ACC112 (cell line): ENCODE measurements around the gene TERT.

ENCODE experiments used
- H2AFZ ChIP-seq: fragments of 200-600 bp; sonication (generic); one replicate; pipeline ENCODE4 v1.6.0; 2017; ENCODE audit warnings: antibody characterized with exemption, low read length; ENCODE audit not compliant: unreplicated experiment
- H3K27ac ChIP-seq: fragments of 200-600 bp; sonication (generic); 2 replicates; pipeline ENCODE4 v1.5.1; 2014; ENCODE audit warnings: low read depth, mild to moderate bottlenecking, antibody characterized with exemption, low read length, moderate library complexity
- H3K27me3 ChIP-seq: fragments of 200-600 bp; sonication (generic); 2 replicates; pipeline ENCODE4 v1.6.1; 2014; ENCODE audit warnings: mild to moderate bottlenecking, antibody characterized with exemption, low read length, moderate library complexity, mixed read lengths; ENCODE audit not compliant: insufficient read depth
- H3K36me3 ChIP-seq: fragments of 200-600 bp; sonication (generic); 2 replicates; pipeline ENCODE4 v1.6.1; 2016; ENCODE audit warnings: mild to moderate bottlenecking, antibody characterized with exemption, low read length, moderate library complexity, mixed read lengths; ENCODE audit not compliant: insufficient read depth
- H3K4me1 ChIP-seq: fragments of 200-600 bp; sonication (generic); one replicate; pipeline ENCODE4 v1.6.1; 2016; ENCODE audit warnings: low read length, mixed read lengths; ENCODE audit not compliant: insufficient read depth, unreplicated experiment, control insufficient read depth
- H3K4me3 ChIP-seq: fragments of 200-600 bp; sonication (generic); 2 replicates; pipeline ENCODE4 v1.5.1; 2014; ENCODE audit warnings: mild to moderate bottlenecking, low read depth, low read length
- H3K79me2 ChIP-seq: fragments of 200-600 bp; sonication (generic); one replicate; pipeline ENCODE4 v1.6.0; 2016; ENCODE audit warnings: low read length; ENCODE audit not compliant: control insufficient read depth, unreplicated experiment, insufficient read depth

TERT gene

DNA sequence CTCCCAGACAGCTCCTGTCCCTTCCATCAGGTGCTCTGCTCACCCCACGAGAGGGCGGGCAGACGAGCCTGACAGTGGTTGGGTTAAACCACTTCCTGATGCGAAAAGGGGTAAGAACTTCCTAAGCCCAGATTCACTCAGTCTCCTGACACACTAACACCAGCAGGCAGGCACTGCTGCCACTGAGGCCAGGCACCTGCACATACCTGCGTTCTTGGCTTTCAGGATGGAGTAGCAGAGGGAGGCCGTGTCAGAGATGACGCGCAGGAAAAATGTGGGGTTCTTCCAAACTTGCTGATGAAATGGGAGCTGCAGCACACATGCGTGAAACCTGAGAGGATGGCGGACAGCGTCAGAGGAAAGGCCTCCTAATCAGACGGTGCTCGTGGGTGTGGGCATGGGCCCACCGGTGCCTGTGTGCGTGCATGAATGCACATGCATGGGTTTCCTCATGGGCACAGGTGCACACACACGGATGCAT is 39.7 kb downstream of the TERT start:
- Histone ChIP-seq H3K36me3 (no peaks in the 10 kb centered on the region), H3K27ac (no peak overlapping the region), H3K79me2 (no peaks in the 10 kb centered on the region), H3K4me3 (no peak overlapping the region), H2AFZ (no peak overlapping the region), H3K4me1 (no peaks in the 10 kb centered on the region), H3K27me3 (peaks cover 17% of the 10 kb centered on the region; the same call in 1 of the 2 replicates)

DNA sequence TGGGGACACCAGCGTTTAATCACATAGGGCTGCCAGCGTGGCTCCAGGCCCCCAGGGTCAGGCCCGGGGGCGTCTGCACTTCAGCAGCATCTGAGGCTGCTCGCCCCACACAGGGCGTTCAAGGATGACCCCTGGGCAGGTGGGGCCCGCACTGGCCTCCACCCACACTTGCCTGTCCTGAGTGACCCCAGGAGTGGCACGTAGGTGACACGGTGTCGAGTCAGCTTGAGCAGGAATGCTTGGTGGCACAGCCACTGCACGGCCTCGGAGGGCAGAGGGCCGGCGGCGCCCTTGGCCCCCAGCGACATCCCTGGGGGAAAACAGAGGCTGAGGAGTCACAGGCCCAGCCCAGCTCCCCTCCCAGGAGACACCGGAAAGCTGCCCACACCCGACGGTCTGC is 40.7 kb downstream of the TERT start:
- Histone ChIP-seq H3K79me2 (no peaks in the 10 kb centered on the region), H3K27ac (no peak overlapping the region), H3K4me3 (no peak overlapping the region), H3K36me3 (no peaks in the 10 kb centered on the region), H3K27me3 (peaks cover 27% of the 10 kb centered on the region; the same call in 1 of the 2 replicates), H3K4me1 (no peaks in the 10 kb centered on the region), H2AFZ (no peak overlapping the region)

DNA sequence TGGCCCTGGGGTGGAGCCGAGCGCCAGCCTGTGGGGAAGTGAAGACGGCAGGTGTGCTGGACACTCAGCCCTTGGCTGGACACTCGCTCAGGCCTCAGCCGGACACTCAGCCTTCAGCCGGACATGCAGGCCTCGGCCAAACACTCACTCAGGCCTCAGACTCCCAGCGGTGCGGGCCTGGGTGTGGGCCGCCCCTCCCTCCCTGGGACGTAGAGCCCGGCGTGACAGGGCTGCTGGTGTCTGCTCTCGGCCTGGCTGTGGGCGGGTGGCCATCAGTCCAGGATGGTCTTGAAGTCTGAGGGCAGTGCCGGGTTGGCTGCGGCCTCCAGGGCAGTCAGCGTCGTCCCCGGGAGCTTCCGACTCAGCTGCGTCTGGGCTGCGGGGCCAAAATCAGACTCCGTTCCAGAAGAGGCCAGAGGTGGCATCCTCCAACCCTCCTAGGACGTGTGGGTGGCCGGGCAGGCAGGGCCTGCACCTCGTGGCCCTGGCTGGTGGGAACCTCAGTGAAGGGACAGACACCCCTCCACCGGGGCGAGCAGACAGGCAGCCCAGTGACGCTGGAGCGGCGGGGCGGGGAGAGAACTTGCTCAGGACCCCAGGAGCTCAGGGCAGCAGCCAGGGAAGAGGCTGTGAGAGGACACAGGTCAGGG is 41.3 kb downstream of the TERT start:
- Histone ChIP-seq H2AFZ (no peak overlapping the region), H3K36me3 (no peaks in the 10 kb centered on the region), H3K27me3 (peaks cover 31% of the 10 kb centered on the region; the same call in 1 of the 2 replicates), H3K4me3 (no peak overlapping the region), H3K79me2 (no peaks in the 10 kb centered on the region), H3K27ac (no peak overlapping the region), H3K4me1 (no peaks in the 10 kb centered on the region)

DNA sequence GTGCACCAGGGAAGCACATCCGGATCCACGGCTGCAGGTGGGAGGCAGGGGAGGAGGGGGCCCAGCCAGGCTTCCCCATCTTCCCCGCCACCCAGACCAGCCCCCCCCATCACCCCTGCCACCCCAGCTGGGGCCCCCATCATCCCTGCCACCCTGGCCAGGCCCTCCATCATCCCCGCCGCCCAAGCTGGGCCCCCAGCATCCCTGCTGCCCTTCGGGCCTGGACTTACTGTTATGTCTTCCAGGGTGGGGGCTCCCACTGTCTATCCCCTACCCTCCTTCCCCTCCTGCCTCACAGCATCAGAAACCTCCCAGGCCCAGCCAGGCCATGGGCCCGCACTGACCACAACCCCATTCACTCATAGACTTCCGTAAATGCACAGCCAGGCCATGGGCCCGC is 42.2 kb downstream of the TERT start:
- no peaks in the 10 kb centered on the region for H3K4me1 ChIP-seq
- H3K27ac ChIP-seq, result no peak overlapping the region
- no peak overlapping the region for H3K4me3 ChIP-seq
- peaks cover 35% of the 10 kb centered on the region; the same call in 1 of the 2 replicates for H3K27me3 ChIP-seq
- no peaks in the 10 kb centered on the region for H3K79me2 ChIP-seq
- no peaks in the 10 kb centered on the region for H3K36me3 ChIP-seq
- no peak overlapping the region for H2AFZ ChIP-seq

DNA sequence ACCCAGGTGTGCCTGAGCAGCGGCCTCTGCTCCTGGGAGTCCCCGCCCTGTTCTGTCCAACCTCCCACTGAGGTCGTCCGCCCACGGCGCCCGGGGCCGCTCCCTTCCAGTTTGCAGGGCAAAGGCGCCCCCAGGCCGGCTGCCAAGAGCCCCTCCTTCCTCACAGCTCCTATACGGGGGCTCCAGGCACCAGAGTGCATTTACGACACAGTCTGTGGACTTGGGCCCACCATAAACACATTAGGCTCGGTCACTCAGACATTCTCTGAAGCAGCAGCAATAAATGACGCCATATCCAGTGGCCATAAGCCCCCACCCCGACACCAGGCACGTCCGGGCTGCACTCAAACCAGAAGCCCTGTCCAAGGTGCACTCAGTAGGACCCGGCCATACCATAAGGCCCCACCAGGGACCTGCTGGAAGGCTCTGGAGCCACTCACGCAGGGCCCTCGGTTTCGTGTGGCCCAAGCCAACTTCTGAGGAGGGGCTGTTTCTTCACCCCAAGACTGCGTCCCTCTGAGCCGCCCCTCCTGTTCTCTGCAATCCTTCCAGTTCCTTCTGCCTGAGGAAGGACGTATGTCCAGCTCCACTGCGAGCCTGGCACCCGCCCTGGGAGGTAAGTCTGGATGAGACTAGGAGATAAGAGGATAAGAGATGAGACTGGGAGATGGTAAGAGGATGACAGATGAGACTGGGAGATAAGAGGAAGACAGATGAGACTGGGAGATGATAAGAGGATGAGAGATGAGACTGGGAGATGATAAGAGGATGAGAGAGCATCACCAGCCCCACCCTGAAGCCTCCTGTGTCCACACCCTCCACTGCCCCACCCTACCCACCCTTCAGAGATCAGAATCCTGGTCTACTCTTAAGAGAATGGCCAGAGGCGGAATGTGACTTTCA is 42.9 kb downstream of the TERT start:
- H3K27me3 ChIP-seq, result peaks cover 43% of the 10 kb centered on the region; the same call in 1 of the 2 replicates
- H3K4me3 ChIP-seq, result no peak overlapping the region
- H3K4me1 ChIP-seq, result no peaks in the 10 kb centered on the region
- no peak overlapping the region for H2AFZ ChIP-seq
- H3K79me2 ChIP-seq, result no peaks in the 10 kb centered on the region
- no peak overlapping the region for H3K27ac ChIP-seq
- no peaks in the 10 kb centered on the region for H3K36me3 ChIP-seq

DNA sequence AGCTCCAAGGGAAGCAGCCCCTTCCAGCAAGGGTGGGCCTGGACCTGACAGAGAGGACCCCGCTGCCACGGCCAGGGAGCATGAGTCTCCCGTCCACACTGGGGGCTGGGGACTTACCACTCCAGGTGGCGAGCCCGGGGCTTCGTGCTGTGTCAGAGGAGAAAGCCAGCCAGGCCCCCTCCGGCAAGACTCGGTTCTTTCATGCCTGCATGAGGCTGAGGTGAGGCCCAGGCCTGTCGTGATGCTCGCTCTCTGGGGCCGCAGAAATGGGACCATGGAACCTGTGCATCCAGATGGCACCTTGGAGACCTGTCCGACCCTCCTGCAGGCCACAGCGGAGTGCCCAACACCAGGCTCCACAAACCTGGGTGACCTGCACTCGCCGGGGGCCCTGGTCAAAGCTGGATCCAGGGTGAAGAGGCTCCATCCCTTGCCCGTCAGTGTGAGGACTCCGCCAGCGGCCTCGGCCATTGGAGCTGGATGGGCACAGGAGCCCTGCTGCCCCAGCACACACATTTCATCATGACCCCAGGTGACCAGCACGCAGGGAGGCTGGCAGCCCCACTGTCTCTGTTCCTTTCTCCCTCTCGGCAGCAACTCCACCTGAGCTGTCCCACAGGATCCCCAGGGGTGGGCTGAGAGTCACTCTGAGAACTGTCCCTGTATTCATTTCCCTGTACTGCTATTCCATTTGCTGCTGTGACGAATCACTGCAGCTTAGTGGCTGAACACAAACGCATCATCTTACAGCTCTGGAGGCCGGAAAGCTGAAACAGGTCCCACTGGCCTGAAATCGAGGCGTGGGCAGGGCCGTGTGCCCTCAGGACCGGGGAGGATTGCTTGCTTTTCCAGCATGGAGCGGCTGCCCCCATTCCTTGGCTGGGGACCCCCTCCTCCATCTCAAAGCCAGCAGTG is 45.2 kb downstream of the TERT start:
- Histone ChIP-seq H3K36me3 (no peaks in the 10 kb centered on the region), H3K27ac (no peak overlapping the region), H3K27me3 (peaks cover 58% of the 10 kb centered on the region), H3K79me2 (no peaks in the 10 kb centered on the region), H3K4me1 (no peaks in the 10 kb centered on the region), H3K4me3 (no peak overlapping the region), H2AFZ (no peak overlapping the region)

DNA sequence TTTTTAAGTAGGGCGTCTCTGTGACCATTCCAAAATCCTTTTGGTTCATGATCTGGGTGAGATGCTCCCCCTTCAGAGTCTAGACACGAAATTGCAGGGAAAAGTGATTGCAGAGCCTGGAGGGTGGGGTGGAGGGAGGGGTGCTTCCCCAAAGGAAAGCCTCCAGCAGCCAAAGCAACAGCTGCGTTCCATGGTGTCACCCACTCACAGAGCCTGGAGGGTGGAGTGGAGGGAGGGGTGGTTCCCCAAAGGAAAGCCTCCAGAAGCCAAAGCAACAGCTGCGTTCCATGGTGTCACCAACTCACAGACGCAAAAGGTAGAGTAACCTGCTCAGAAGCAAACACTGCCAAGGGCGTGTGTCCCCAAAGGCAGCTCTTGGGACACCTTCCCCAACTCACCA is 47.1 kb downstream of the TERT start:
- no peaks in the 10 kb centered on the region for H3K4me1 ChIP-seq
- H3K36me3 ChIP-seq, result no peaks in the 10 kb centered on the region
- no peak overlapping the region for H2AFZ ChIP-seq
- H3K79me2 ChIP-seq, result no peaks in the 10 kb centered on the region
- no peak overlapping the region for H3K4me3 ChIP-seq
- peaks cover 76% of the 10 kb centered on the region for H3K27me3 ChIP-seq
- H3K27ac ChIP-seq, result no peak overlapping the region

DNA sequence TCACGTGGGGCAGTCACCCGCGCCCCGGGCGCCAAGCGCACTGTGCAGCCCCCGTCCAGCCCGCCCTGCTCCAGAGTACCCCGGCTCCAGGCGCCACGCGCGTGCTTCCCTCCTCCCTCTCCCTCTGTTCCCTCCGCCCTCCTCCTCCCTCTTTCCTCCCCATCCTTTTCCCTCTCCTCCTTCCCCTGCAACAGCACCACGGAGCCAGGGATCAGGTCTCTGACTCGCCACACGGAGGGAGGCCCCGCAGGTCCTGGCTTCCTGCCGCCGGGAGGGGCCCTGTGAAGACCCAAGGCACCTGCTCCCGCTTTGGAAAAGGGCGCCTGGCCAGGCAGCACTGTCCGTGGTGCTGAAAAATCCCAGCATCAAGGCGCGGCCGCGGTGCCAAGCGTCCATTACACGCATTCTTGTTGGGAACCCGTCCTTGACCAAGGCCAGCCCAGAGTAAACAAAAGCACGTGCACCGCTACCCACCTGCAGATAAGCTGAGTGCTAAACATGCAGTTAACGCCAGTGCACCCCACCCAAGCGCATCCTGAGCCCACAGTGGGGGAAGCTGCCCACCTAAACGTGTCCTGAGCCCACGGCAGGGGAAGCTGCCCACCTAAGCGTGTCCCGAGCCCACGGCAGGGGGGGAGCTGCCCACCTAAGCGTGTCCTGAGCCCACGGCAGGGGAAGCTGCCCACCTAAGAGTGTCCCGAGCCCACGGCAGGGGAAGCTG is 48.0 kb downstream of the TERT start:
- peaks cover 75% of the 10 kb centered on the region for H3K27me3 ChIP-seq
- no peaks in the 10 kb centered on the region for H3K79me2 ChIP-seq
- H3K4me3 ChIP-seq, result no peak overlapping the region
- H2AFZ ChIP-seq, result no peak overlapping the region
- no peak overlapping the region for H3K27ac ChIP-seq
- no peaks in the 10 kb centered on the region for H3K4me1 ChIP-seq
- no peaks in the 10 kb centered on the region for H3K36me3 ChIP-seq

DNA sequence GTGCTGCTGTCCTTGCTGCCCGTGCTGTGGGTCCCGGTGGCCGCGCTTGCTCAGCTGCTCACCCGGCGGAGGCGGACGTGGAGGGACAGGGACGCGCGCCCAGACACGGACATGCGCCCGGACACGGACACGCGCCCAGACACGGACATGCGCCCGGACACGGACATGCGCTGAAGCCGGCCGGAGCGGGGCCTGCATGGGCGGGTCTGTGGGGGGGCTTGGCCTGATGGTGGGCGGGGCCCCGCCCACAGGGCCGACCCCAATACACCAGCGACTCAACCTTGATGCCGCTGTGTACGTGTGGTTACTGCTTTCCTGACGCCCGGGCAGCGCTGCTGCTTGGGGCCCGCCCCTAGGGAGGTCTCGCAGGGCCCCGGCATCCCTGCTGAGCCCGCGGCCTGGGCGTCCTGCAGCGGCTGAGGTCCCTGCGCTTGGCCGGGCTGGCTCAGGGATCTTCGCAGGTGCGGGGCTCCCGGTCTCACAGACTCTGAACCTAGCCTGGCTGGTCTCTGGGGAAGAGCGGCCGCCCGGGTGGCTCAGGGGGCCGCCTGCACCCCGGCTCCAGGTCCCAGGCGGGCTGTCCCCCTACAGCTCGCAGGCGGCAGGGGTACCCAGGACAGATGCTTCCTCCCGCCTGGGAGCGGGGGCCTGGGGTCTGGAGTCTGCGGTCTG is 48.8 kb downstream of the TERT start:
- H3K27ac ChIP-seq, result no peak overlapping the region
- H3K4me1 ChIP-seq, result no peaks in the 10 kb centered on the region
- H3K4me3 ChIP-seq, result no peak overlapping the region
- no peaks in the 10 kb centered on the region for H3K36me3 ChIP-seq
- peaks cover 70% of the 10 kb centered on the region for H3K27me3 ChIP-seq
- H2AFZ ChIP-seq, result no peak overlapping the region
- no peaks in the 10 kb centered on the region for H3K79me2 ChIP-seq
